Fibroblast of lung (primary cell): Measurements from ENCODE around the gene ATP13A2.

Experiments used
- EZH2 ChIP-seq: IDR thresholded peaks from 2 replicates; pipeline ENCODE4 v1.5.1; 2012; ENCODE audit warnings: low read length, control low read depth, mild to moderate bottlenecking; ENCODE audit errors: missing control alignments
- TF ChIP-seq, protein P1 (sequence below), 2 donors: IDR thresholded peaks in 1 of 2; conservative IDR thresholded peaks in 1 of 2; 1 replicate in 1 of 2; 2 replicates in 1 of 2; pipeline ENCODE4 v1.5.1; 2011 to 2012; ENCODE audit warnings: low read length in 2 of 2, control low read depth in 1 of 2, inconsistent platforms in 1 of 2, low read depth in 1 of 2, mild to moderate bottlenecking in 1 of 2

DNA sequence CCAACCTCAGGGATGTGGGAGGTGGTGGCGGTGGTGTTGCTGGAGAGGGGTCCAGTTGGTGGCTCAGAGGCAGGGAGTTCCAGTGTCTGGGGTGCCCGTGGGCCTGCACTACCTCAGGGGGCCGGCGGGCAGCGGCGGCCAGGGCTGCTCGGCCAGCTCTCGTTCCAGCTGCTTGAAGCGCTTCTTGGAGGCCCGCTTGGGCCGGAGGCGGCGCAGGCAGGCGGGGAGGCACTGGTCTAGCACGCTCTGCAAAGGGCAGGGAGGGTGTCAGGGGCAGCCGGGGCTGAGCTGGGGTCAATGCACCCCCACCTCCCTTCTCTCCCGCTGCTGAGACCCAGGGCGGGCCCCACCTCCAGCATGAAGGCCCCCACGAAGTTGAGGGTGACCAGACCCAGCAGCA is 25.6 kb downstream of the ATP13A2 start:
- TF ChIP-seq, protein P1, sequence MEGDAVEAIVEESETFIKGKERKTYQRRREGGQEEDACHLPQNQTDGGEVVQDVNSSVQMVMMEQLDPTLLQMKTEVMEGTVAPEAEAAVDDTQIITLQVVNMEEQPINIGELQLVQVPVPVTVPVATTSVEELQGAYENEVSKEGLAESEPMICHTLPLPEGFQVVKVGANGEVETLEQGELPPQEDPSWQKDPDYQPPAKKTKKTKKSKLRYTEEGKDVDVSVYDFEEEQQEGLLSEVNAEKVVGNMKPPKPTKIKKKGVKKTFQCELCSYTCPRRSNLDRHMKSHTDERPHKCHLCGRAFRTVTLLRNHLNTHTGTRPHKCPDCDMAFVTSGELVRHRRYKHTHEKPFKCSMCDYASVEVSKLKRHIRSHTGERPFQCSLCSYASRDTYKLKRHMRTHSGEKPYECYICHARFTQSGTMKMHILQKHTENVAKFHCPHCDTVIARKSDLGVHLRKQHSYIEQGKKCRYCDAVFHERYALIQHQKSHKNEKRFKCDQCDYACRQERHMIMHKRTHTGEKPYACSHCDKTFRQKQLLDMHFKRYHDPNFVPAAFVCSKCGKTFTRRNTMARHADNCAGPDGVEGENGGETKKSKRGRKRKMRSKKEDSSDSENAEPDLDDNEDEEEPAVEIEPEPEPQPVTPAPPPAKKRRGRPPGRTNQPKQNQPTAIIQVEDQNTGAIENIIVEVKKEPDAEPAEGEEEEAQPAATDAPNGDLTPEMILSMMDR (conservative IDR thresholded peaks at IDR 0.05 in 1 of 2, IDR thresholded peaks at IDR 0.05 in 1 of 2; ENCODE audit: low read depth in 1 of 2, low read length in 2 of 2) = no peak
- TF ChIP-seq EZH2 = no peak
